Measurements from ENCODE around the gene PLEK2. TPM values are rescaled to one million over a fixed set of nuclear protein-coding genes. Genes with fewer than 3 reads are reported as not detected.

The PLEK2 gene
- total and polyA plus RNA-seq, 2 of the 13 experiments (the other 11 are each of a cell fraction or from before 2014, with no cell fraction given): 0.26 to 1.5 TPM

DNA sequence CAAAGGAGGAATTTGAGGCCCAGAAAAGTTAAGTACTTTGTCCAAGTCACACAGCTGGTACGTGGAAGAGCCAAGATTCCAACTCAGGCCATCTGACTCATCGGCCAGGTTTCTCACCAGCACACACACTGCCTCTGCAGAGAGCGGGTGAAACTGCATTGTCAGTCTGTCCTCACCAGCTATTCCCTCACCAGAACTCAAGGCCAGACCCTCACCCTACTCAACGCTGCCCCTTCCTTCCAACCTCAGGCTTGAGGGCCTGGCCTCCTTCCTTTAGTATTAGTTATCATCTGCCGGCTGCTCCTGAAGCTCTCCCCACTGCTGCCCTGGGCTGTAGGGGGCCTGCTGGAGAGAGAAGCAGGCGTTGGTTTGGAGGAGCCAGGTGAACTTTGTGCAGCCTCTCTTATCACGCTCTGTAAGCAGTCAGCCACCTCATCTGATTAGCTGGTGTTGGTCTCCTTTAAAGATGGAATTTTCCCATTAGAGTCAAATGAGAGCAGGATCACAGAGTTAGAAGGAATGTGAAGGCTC lies 16.6 kb upstream of the PLEK2 start (continued):
- no peak for TF ChIP-seq POGZ (CRISPR knock-in tag; IDR thresholded peaks at IDR 0.05)
- no peak for TF ChIP-seq NFATC3 (CRISPR knock-in tag; IDR thresholded peaks at IDR 0.05)
- no peak for TF ChIP-seq SSRP1 (CRISPR knock-in tag; IDR thresholded peaks at IDR 0.05)
- TF ChIP-seq, protein P1, sequence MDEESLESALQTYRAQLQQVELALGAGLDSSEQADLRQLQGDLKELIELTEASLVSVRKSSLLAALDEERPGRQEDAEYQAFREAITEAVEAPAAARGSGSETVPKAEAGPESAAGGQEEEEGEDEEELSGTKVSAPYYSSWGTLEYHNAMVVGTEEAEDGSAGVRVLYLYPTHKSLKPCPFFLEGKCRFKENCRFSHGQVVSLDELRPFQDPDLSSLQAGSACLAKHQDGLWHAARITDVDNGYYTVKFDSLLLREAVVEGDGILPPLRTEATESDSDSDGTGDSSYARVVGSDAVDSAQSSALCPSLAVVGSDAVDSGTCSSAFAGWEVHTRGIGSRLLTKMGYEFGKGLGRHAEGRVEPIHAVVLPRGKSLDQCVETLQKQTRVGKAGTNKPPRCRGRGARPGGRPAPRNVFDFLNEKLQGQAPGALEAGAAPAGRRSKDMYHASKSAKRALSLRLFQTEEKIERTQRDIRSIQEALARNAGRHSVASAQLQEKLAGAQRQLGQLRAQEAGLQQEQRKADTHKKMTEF (CRISPR knock-in tag; IDR thresholded peaks at IDR 0.05): 0 out of 2 replicates have a peak, but pooled peaks have one; percentile 47
- TF ChIP-seq, protein P2, sequence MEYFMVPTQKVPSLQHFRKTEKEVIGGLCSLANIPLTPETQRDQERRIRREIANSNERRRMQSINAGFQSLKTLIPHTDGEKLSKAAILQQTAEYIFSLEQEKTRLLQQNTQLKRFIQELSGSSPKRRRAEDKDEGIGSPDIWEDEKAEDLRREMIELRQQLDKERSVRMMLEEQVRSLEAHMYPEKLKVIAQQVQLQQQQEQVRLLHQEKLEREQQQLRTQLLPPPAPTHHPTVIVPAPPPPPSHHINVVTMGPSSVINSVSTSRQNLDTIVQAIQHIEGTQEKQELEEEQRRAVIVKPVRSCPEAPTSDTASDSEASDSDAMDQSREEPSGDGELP (IDR thresholded peaks at IDR 0.05; ENCODE audit: borderline replicate concordance, low read depth): peak; percentile 23; the same call in 1 of the 2 replicates
- 0 out of 2 replicates have a peak, but pooled peaks have one; percentile 30 for TF ChIP-seq KDM3A (CRISPR knock-in tag; IDR thresholded peaks at IDR 0.05; ENCODE audit: low read depth)
- peak; percentile 83; the same call in 1 of the 2 replicates for TF ChIP-seq ZMYM3 (CRISPR knock-in tag; IDR thresholded peaks at IDR 0.05)
- TF ChIP-seq, protein P3, sequence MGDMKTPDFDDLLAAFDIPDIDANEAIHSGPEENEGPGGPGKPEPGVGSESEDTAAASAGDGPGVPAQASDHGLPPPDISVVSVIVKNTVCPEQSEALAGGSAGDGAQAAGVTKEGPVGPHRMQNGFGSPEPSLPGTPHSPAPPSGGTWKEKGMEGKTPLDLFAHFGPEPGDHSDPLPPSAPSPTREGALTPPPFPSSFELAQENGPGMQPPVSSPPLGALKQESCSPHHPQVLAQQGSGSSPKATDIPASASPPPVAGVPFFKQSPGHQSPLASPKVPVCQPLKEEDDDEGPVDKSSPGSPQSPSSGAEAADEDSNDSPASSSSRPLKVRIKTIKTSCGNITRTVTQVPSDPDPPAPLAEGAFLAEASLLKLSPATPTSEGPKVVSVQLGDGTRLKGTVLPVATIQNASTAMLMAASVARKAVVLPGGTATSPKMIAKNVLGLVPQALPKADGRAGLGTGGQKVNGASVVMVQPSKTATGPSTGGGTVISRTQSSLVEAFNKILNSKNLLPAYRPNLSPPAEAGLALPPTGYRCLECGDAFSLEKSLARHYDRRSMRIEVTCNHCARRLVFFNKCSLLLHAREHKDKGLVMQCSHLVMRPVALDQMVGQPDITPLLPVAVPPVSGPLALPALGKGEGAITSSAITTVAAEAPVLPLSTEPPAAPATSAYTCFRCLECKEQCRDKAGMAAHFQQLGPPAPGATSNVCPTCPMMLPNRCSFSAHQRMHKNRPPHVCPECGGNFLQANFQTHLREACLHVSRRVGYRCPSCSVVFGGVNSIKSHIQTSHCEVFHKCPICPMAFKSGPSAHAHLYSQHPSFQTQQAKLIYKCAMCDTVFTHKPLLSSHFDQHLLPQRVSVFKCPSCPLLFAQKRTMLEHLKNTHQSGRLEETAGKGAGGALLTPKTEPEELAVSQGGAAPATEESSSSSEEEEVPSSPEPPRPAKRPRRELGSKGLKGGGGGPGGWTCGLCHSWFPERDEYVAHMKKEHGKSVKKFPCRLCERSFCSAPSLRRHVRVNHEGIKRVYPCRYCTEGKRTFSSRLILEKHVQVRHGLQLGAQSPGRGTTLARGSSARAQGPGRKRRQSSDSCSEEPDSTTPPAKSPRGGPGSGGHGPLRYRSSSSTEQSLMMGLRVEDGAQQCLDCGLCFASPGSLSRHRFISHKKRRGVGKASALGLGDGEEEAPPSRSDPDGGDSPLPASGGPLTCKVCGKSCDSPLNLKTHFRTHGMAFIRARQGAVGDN (CRISPR knock-in tag; IDR thresholded peaks at IDR 0.05): peak; percentile 49
- TF ChIP-seq THAP11 (CRISPR knock-in tag; IDR thresholded peaks at IDR 0.05): no peak
- no peak for TF ChIP-seq GABPB1 (CRISPR knock-in tag; IDR thresholded peaks at IDR 0.05)
- TF ChIP-seq PAWR (CRISPR knock-in tag; IDR thresholded peaks at IDR 0.05; ENCODE audit: borderline replicate concordance): no peak
- TF ChIP-seq MAFF (IDR thresholded peaks at IDR 0.05; ENCODE audit: low read depth, low read length): no peak
- TF ChIP-seq ISX (CRISPR knock-in tag; conservative IDR thresholded peaks at IDR 0.05): no peak
- TF ChIP-seq, protein P4, sequence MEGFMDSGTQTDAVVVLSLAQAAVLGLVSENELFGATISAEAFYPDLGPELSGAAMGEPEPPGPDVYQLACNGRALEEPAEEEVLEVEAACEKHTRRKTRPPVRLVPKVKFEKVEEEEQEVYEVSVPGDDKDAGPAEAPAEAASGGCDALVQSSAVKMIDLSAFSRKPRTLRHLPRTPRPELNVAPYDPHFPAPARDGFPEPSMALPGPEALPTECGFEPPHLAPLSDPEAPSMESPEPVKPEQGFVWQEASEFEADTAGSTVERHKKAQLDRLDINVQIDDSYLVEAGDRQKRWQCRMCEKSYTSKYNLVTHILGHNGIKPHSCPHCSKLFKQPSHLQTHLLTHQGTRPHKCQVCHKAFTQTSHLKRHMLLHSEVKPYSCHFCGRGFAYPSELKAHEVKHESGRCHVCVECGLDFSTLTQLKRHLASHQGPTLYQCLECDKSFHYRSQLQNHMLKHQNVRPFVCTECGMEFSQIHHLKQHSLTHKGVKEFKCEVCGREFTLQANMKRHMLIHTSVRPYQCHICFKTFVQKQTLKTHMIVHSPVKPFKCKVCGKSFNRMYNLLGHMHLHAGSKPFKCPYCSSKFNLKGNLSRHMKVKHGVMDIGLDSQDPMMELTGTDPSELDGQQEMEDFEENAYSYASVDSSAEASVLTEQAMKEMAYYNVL (CRISPR knock-in tag; IDR thresholded peaks at IDR 0.05; ENCODE audit: borderline replicate concordance): no peak
- TF ChIP-seq BHLHE40 (IDR thresholded peaks at IDR 0.05; ENCODE audit: low read length): no peak
- no peak for TF ChIP-seq ZNF569 (CRISPR knock-in tag; IDR thresholded peaks at IDR 0.05; ENCODE audit: borderline replicate concordance)
- 0 out of 2 replicates have a peak, but pooled peaks have one; percentile 43 for TF ChIP-seq ZNF124 (CRISPR knock-in tag; IDR thresholded peaks at IDR 0.05)
- TF ChIP-seq ZNF7 (CRISPR knock-in tag; IDR thresholded peaks at IDR 0.05): 0 out of 2 replicates have a peak, but pooled peaks have one; percentile 3
- no peak for TF ChIP-seq CHCHD3 (CRISPR knock-in tag; IDR thresholded peaks at IDR 0.05)
- TF ChIP-seq ZNF101 (CRISPR knock-in tag; IDR thresholded peaks at IDR 0.05; ENCODE audit: borderline replicate concordance, low read depth): no peak
- peak; percentile 29; the same call in 1 of the 2 replicates for TF ChIP-seq MED1 (CRISPR knock-in tag; IDR thresholded peaks at IDR 0.05)
- peak; percentile 53; the same call in 1 of the 2 replicates for TF ChIP-seq SALL1 (CRISPR knock-in tag; IDR thresholded peaks at IDR 0.05)
- TF ChIP-seq PPARG (CRISPR knock-in tag; conservative IDR thresholded peaks at IDR 0.05): peak; percentile 94
